ENCODE results near the gene CREB1.

CREB1 gene

DNA sequence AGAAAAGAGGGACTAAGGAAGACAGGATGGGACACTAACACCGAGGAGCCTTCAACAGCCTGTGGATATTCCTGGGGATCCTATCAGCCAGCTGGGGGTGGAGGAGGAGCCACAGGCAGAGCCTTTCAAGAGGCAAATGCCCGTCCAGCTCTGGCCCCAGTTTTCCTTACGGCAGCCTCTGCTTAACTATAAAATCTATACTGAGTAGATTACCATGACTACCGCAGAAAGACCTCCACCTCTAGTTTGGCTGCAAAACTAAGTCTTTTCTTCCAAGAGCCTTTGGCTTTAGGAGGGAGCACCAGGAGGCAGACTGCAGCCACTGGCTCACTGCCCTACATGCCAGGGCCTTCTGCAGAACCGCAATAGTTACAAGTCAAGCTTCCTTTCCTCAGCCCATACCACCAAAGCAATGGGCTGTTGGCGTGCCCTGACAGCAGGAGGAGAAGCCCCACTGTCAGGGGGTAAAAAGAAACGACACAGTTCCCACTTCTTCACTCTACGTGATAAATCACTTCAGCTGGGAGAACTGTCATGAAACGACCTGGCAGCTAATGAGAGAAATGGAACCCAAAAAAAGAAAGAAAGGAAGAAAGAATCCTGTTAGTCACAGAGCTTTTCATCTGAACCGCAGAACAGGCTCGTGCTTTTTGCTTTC is 25.1 kb upstream of the CREB1 start:
- DNase-seq = no peak

DNA sequence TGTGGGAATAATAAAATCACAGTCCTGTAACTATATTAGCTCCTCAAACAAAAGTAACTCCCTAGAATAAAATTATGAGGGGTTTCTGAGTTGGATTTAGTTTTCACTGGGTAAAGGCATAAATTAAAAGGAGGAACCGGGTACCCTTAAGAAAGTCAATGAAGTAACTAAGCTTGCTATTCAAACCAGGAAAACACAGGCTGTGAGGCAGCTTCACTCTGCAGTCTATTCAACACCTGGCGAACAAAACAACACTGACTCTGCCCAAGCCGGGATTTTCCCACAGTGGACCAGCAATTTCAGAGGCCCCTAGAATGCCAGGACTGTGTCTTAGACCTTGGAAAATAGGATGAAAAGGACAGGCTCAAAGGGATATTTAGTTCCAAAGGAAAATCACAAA is 24.6 kb upstream of the CREB1 start:
- no peak for DNase-seq

DNA sequence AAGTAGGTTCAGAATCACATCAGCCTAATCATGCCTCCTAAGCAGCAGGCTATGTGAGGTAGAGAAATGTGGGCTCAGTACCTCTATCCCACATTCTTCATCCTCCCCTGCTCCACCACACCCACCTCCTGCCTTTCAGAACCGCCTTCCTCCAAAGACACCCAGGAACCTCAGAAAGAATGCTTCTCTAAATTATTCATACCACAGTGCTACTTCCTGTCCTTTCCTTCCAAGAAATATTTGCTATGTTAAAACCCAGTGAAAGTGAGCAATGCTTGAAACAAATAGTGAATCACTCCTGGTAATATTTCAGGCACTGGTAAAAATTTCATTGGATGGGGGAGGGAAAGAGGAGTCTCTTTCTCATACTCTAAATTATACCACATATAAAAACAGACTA is 24.0 kb upstream of the CREB1 start:
- DNase-seq = no peak

DNA sequence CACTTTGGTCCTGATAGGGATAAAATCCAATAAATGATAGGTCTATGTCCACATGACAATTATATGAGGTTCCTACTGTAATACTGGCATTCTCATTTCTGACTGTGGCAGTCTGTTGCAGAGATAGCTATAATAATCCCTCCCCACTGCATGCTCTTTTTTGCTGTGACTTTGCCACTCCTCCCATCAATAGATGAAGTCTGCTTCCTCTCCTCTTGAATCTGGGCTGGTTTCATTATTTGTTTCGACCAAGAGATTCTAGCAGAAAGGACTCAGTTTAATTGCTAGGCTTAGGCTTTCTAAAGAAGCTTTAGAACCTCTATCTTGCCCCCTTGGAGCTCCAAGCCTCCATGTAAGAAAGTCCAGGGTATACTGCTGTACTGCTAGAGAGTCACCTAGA is 23.3 kb upstream of the CREB1 start:
- DNase-seq = no peak

DNA sequence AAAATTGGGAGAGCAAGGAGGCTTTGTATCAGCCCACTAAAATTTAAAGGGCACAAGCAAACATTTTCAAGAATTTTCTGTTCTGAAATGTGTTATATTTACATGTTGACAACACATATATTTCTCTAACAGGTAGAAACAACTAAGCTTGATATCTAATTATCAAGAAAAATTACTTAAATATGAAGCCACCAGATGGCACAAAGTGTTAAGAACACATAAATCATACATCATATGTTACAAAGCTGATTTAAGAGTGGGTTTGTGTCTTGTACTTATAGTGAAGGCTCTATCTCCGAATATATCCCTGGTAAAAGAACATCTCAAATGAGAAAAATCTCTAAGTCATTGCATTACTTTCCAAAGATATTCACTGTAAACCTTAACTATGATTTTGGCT is 19.6 kb upstream of the CREB1 start:
- no peak for DNase-seq

DNA sequence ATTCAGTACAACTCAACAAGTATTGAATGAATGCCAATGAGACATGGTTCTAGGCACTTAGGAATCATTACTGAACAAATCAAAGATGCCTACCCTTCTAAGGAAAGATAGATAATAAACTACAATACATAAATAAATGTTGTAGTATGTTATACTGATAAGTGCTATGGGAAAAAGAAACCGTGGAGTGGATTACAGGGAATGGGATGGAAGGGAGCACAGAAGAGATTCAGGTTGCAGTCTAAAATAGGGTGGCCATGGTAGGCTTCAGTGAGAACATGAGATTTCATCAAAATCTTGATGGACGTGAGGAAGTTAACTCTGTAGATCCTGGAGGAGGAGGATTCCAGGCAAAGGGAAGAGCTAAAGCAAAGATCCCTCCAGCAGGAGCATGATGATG is 17.9 kb upstream of the CREB1 start:
- DNase-seq = no peak

DNA sequence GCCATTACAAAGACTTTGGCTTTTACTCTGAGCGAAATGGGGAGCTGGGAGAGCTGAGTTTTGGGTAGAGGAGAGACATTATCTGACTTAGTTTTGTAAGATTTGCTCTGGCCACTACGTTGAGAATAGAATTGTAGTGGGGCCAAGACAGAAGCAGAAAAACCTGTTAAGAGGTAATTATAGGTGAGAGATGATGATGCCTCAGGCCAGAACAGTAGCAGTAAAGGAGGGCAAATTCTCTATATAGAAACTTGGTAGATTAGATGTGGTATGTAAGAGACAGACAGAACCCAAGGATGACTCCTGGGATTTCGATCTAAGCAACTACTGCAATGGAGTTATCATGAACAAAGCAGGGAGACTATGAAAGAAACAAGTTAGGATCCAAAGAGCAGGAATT is 17.4 kb upstream of the CREB1 start:
- no peak for DNase-seq

DNA sequence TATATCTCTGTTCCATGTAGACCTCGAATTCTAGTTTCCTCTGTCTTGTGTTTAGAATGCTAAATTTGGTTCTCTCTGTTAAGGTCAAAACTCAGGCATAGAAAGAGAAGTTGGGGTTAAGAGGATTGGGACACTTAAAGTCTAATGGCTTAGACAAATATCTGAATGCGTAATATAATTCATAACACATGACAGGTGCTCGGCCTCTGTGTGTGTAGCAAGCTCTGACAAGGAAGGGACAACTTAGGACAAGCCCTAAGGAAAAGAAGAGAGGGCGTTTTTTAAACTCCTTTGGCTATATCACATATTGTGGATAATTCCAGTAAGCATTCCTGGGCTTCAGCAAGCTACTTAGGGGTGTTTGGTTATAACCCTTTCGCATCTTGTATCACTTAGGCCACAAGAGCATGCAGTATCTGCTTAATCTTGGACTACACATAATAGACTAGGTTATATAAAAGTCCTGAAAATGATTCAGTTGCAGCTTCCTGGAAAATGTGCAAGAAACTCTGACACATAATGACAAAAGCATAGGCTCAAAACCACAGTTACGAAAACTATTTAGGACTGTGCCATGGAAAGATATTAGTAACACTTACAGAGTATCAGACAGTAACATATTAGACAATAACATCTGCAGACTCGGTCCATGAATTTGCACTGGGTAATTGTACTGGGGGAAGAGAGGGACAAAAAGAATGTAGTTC is 16.1 kb upstream of the CREB1 start:
- DNase-seq = no peak

DNA sequence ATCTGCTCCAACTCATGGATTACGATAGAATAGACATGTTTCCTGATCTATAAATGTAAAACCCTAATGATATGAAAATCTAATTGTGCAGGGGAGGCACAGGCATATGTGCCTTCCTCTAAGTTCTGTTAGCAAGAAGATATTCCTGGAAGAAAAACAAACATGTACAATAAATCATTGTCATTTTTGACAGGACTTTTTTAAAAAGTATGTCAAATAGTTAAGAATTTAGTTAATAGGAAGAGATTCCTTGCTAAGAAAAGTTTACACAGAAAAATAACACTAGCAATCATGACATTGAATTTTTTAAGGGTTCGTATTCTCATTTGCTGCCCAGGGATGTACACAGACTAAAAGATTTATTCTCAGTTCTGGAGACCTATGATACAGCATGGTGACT is 15.3 kb upstream of the CREB1 start:
- DNase-seq = no peak

DNA sequence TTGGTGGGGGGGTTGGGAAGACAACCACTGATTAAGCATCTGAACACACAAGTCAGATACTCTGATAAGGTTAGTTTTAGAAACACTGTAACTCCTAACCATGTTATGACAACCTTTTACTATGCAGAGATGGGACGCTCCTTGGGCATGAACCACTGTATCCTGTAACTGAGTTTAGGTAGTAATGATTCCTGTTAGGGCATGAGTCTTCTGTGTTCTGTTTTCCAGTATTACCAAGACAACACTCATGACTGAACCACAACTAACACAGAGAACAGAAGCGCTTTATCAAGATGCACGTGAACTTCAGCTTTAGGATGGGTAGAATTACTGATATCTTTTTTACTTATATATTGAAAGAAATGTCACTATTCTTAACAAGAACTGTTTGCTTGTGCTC is 14.1 kb upstream of the CREB1 start:
- DNase-seq = no peak

DNA sequence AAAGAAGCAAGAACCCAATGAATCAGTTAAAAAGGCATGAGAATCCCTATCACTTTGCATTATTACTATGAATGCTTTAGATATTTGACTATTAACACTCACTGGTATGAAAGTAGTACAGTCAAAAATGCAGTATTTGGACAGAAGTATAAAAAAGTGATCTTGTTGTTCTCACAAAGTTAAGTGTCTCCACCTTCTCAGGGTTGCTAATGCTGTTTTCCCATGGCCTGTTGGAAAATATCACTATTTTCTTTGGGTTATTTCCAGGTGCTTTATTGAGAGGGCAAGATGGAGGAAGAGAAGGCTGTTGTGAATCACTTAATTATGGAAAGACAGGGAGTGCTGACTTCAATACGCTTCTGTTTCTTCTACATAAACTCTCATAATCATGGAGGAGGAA is 13.6 kb upstream of the CREB1 start:
- DNase-seq = no peak

DNA sequence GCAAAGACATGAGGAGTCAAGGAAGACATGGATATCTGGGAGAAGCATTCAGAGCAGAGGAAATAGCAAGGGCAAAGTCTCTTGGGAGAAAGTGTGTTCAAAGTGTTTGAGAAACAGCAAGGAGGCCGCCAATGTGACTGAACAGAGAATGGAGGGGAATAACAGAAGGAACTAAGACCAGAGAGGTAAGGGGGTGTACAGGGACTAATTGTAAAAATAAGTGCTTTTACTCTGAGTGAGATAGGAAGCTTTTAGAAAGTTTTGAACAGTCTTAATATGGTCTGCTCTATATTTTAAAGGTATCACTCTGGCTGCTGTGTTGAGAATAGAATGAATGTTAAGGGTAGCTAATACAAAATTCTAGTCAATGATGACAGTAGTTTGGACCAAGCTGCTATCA is 6.8 kb upstream of the CREB1 start:
- no peak for DNase-seq

DNA sequence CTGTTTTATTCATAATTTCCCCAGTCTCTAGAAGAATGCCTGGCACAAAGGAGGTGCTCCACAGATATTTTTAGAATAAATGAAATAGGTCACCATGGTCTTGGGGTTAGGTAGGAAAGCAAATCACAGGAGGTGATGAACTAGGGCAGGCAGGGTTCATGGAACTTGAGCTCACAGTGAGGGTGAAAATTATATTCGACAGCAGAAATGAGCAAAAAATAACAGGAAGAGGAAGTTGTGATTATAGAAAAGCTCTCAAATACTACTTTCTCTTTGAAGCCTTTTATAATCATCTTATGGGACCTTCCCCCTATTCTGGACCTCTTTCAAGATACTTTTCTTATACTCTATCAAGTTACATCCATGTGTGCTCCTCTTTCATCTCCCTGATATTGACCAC is 4.5 kb upstream of the CREB1 start:
- DNase-seq = no peak

DNA sequence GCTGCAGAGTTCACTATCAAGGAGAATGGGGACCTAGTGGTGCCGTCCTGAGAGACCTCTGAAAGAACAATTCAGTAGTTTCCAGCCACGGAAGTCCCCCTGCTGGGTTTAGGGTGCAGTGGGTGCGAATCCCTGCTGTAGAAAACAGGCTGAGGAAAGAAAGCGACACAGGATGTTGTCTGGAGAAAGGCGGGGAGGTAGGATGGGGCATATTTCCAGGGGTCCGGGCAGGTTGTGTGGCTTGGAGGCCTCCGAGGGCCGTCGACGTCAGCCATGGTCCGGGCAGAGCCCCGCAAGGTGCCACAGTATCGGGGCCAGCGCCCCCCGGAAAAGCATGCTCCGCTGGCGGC is 807 bp upstream of the CREB1 start:
- DNase-seq = peak; percentile 59

DNA sequence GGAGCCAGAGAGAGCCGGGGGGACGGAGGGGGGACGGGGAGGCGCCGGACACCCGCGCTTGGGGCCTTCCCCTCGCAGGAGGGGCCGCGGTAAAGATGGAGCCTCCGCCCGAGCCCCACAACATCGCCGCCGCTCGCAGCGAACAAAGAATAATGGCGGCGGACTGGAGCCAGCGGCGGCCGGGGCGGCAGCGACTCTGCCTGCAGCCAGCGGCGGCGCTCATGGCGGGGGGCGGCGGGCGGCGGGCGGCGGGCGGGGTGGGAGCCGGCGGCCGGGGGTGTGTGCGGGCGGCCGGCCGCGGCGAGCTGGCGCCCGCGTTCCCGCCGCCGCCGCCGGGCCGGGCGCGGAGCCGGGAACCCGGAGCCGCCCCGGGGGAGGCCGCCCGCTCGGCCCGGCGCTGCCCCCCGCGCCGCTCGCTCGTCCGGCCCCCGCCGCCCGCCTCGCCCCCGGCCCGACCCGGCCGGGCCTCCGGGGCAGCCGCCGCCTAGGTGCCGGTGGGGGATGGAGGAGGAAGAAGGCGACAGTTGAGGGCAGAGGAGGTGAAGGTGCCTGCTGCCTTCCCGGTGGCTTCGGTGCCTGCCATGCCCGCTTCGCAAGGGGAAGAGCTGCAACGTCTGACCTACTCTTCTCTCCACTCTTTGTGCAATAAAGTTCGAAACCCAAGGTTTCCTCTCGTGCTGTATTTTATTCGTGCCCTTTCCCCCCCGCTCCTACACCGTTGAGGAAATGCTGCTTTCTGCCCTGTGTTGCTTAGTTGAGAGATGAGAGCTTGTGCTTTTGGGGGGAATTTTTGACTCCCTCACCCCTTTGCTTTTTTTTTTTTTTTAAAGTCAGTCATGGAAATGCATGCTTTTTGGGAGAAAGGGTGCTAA is 634 bp downstream of the CREB1 start:
- DNase-seq = peak; percentile 50

DNA sequence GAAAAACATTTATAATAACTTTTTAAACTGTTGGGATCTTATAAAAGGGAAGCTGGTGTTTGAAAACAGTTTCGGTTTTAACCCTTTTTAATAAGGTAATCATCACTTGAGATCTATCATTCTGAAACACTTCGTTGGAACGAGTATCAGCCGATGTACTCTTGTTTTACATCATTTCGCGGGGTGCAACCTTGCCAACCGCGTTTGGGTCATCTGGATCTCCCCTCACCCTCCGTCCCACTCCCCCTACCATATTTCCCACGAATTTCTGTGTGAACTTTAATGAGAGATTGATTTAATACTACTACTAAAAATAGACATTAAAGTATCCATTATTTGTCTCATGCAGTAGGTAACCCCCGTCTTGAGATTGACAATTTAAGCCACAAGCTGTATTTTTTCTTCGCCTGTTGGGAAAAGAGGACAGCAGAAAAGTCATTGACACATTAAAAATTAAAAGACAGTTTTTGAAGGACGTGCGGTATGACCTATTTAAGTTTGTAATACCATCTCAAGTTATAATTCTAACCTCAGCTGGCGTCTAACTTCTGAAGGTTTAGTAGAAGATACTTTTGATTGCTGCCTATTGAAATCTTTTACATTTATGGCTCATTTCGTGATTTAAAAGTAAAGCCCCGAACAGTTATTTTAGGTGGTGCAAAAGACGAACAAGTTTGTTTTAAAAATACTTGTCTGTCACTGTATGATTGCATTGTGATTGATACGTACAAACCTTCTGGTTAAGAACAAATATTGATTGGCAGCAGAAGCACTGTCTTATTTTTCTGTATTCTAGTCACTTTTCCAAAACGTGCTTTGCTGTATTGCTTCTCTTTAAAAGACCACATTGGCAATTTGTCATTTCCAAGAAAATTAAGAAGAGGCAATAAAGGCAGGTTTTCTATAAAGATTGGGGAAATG is 1.5 kb downstream of the CREB1 start:
- no peak for DNase-seq

DNA sequence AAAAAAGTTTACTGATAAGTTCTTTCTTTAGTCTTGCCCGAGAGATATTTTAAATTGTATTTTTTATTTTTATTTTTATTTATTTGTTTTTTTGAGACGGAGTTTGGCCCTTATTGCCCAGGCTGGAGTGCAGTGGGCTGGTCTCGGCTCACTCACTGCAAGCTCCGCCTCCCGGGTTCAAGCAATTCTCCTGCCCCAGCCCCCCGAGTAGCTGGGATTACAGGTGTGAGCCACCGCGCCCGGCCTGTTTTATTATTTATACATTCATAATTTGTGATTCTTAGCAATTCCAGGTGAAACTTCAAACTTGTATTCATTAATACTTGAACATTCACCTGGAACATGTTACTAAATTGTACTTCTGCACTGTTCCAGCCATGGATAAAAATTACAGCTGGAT is 2.9 kb downstream of the CREB1 start:
- no peak for DNase-seq

DNA sequence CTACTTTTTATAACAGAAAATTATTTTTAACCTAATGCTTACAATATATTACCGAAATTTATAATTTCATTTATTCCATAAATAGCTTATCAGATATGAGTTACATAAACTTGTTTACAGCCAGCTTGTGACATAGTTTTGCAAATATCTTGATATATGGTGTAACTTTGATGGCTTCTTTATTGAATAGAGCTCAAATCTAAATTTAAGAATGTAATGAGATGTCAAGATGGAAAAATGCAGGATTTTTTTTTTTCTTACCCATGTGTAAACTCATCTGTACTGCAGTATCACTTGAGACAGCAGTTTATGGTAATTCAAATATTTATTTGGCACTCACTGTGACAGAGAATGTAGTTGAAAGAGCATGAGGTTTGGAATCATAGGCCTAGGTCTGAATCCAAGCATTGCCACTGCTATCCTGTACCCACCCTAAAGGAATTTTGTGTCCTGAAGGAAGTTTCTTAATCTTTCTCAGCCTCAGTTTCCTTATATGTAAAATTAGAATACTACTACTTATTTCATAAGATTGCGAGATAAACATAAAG is 3.8 kb downstream of the CREB1 start:
- no peak for DNase-seq

DNA sequence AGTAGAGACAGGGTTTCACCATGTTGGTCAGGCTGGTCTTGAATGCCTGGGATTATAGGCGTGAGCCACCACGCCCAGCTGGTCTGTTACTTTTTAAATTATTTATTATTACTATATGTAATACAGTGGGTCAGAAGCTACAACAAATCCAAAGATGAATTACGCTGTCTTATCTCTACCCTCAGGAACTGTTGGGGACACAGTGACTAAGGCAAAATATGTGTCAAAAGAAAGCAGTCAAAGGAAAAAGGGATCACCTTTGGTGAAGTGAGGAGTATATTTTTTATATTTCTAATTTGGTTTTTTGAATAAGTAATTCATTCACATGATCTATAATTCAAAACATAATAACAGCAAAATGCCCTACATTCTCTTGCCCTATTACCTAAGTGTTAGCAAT is 4.7 kb downstream of the CREB1 start:
- DNase-seq = no peak

DNA sequence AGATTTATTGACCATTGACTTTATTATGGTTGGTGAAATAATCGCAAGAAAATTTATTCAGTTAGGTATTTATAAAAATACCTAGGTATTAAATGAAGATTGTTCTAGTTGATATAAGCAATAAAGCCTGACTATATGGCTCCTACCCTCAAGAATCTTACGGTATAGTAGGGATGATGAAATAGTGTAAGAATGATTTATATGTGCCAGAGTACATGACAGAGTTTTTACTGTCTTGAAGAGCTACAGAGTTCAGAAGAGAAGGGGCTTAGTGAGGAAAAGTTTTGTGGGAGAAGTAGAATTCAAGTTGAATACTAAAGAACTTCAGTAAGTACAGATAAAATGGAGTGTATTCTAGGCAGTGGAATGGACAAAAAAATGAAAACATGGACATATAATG is 9.7 kb downstream of the CREB1 start:
- DNase-seq = no peak

DNA sequence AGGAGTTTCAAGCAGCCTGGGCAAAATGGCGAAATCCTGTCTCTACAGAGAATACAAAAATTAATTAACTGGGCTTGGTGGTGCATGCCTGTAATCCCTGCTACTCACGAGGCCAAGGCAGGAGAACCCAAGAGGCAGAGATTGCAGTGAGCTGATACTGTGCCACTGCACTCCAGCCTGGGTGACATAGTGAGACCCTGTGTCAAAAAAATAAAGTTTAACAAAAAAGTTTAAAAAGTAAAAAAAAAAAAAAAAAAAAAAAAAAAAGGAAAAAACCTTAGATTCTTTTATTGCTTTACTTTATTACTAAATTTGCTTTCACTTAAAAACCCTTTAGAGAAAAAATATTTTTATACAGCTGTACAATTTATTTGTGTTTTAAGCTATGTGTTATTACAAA is 10.7 kb downstream of the CREB1 start:
- no peak for DNase-seq

DNA sequence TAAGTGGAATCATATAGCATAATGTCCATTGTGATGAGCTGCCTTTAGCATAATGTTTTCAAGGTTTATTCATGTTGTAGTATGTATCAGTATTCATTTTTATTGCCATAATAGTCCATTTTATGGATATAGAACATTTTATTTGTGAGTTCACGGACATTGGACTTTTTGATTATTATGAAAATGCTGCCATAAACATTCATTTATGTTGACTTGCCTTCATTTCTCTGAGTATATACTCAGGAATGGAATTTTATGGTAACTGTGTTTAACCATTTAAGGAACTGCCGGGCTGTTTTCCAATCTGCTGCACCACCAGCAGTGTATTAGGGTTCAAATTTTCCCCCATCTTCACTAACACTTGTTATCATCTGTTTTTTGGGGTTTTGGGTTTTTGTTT is 12.2 kb downstream of the CREB1 start:
- DNase-seq = no peak

DNA sequence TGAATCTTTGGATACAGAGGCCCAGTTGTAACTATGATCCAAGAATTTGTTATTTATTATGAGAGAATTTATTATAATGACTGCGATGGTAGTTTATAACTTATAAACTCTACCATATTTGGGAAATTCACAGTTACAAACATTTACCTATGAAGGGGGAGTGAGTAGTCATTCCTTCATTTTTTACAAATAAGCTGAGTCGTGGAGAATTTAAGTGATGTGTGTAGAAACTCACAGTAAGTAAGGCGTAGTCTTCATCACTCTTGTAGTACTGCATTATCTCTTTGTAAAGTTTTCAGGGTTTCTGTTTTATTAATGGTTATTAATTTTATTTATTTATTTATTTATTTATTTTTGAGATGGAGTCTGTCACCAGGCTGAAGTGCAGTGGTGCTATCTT is 13.5 kb downstream of the CREB1 start:
- DNase-seq = no peak

Measured in activated CD8-positive, alpha-beta memory T cell treated with anti-CD3 and anti-CD28 coated beads, Interleukin-2, amount 50 U/mL, for 4 hours (primary cell).